HL-60 (cell line): ENCODE results near the gene PCNP.

Source experiments
- GABPA ChIP-seq: IDR thresholded peaks from 2 replicates; pipeline ENCODE4 v1.6.1; 2012; ENCODE audit warnings: low read depth
- POLR2AphosphoS5 ChIP-seq: IDR thresholded peaks from 2 replicates; pipeline ENCODE4 v1.6.1; 2012; ENCODE audit warnings: low read depth
- SPI1 ChIP-seq: IDR thresholded peaks from 2 replicates; pipeline ENCODE4 v1.6.1; 2012; ENCODE audit warnings: low read depth, mild to moderate bottlenecking, borderline replicate concordance
- TF ChIP-seq, protein P1 (sequence below): IDR thresholded peaks from one replicate; pipeline ENCODE4 v1.5.1; 2011; ENCODE audit warnings: low read length, control low read depth, inconsistent platforms; ENCODE audit not compliant: insufficient read depth
- TF ChIP-seq, protein P2 (sequence below): IDR thresholded peaks from 2 replicates; pipeline ENCODE4 v1.6.1; 2012; ENCODE audit warnings: low read depth; ENCODE audit not compliant: insufficient replicate concordance

DNA sequence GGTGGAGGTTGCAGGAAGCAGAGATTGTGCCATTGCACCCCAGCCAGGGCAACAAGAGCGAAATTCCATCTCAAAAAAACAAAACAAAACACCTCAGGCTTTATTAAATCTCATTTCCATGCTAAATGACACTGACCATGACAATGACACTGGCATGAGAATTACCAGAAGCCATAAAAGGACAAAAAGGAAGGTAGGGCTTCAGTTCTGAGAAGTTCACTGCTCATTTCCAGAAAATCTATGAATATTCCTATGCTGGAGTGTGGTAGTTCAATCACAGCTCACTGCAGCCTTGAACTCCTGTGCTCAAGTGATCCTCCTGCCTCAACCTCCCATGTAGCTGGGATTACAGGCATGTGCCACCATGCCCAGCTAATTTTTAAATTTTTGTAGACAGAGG lies 44.7 kb downstream of the PCNP start:
- TF ChIP-seq, protein P1, sequence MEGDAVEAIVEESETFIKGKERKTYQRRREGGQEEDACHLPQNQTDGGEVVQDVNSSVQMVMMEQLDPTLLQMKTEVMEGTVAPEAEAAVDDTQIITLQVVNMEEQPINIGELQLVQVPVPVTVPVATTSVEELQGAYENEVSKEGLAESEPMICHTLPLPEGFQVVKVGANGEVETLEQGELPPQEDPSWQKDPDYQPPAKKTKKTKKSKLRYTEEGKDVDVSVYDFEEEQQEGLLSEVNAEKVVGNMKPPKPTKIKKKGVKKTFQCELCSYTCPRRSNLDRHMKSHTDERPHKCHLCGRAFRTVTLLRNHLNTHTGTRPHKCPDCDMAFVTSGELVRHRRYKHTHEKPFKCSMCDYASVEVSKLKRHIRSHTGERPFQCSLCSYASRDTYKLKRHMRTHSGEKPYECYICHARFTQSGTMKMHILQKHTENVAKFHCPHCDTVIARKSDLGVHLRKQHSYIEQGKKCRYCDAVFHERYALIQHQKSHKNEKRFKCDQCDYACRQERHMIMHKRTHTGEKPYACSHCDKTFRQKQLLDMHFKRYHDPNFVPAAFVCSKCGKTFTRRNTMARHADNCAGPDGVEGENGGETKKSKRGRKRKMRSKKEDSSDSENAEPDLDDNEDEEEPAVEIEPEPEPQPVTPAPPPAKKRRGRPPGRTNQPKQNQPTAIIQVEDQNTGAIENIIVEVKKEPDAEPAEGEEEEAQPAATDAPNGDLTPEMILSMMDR = no peak
- TF ChIP-seq GABPA (no peak), POLR2AphosphoS5 (no peak), SPI1 (no peak)
- TF ChIP-seq, protein P2, sequence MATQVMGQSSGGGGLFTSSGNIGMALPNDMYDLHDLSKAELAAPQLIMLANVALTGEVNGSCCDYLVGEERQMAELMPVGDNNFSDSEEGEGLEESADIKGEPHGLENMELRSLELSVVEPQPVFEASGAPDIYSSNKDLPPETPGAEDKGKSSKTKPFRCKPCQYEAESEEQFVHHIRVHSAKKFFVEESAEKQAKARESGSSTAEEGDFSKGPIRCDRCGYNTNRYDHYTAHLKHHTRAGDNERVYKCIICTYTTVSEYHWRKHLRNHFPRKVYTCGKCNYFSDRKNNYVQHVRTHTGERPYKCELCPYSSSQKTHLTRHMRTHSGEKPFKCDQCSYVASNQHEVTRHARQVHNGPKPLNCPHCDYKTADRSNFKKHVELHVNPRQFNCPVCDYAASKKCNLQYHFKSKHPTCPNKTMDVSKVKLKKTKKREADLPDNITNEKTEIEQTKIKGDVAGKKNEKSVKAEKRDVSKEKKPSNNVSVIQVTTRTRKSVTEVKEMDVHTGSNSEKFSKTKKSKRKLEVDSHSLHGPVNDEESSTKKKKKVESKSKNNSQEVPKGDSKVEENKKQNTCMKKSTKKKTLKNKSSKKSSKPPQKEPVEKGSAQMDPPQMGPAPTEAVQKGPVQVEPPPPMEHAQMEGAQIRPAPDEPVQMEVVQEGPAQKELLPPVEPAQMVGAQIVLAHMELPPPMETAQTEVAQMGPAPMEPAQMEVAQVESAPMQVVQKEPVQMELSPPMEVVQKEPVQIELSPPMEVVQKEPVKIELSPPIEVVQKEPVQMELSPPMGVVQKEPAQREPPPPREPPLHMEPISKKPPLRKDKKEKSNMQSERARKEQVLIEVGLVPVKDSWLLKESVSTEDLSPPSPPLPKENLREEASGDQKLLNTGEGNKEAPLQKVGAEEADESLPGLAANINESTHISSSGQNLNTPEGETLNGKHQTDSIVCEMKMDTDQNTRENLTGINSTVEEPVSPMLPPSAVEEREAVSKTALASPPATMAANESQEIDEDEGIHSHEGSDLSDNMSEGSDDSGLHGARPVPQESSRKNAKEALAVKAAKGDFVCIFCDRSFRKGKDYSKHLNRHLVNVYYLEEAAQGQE = no peak
